Left lung (tissue), 10 donors: ENCODE data around the gene IGF2BP1. TPM values are rescaled to one million over a fixed set of nuclear protein-coding genes. Genes with fewer than 3 reads are reported as not detected.
"Not testable (repeated sequence)": the region's sequence is repeated elsewhere in the genome, so short reads cannot be mapped to it uniquely, and the experiment has no call there.

Experiments used
- ATAC-seq: fragments of 200-7000 bp; cut with Tn5 transposase; one replicate; pipeline ENCODE4 v1.9.1; 2020; ENCODE audit warnings: moderate library complexity
- DNase-seq, 4 donors: peaks; one replicate each; pipeline ENCODE4 v3.0.0-alpha.2; 2013 to 2020
- H3K27ac ChIP-seq, 2 donors: fragments of 200-600 bp; sonication (generic) in 1 of 2; one replicate each; pipeline versions ENCODE4 v1.5.0 to v1.8.0; 2020 to 2021
- H3K27me3 ChIP-seq, 2 donors: fragments of 200-600 bp; sonication (generic) in 1 of 2; one replicate each; pipeline versions ENCODE4 v1.5.0 to v1.8.0; 2020 to 2021
- H3K36me3 ChIP-seq, 2 donors: fragments of 200-600 bp; sonication (generic) in 1 of 2; one replicate each; pipeline versions ENCODE4 v1.5.0 to v1.8.0; 2020 to 2021
- H3K4me1 ChIP-seq, 2 donors: fragments of 200-600 bp; one replicate each; pipeline ENCODE4 v1.8.0; 2021
- H3K4me3 ChIP-seq, 2 donors: fragments of 200-600 bp; sonication (generic) in 1 of 2; one replicate each; pipeline versions ENCODE4 v1.5.0 to v1.8.0; 2020 to 2021; ENCODE audit warnings: mild to moderate bottlenecking in 1 of 2
- H3K9me3 ChIP-seq, 2 donors: fragments of 200-600 bp; sonication (generic) in 1 of 2; one replicate each; pipeline versions ENCODE4 v1.5.0 to v1.8.0; 2020 to 2021
- intact Hi-C, 2 donors: fragments of 100-400 bp; cut with DNase I; formaldehyde crosslinking; loops; one replicate each; pipeline versions ENCODE4 v1.11.2 to v1.14.2; 2022
- polyA plus RNA-seq, 6 donors: library from polyadenylated mRNA; unstranded; fragments of 120-200 nt; gene quantifications; one replicate each; pipeline ENCODE4 v1.2.1, GENCODE V29; 2013; ENCODE audit not compliant: insufficient read length in 6 of 6
- total RNA-seq, 2 donors: library from RNA; stranded (reverse); fragmentation: NEBNext Ultra II Directional; extraction: Animal tissue kit (Norgen Biotek cat#: 25700); gene quantifications; one replicate each; pipeline ENCODE4 v1.2.1, GENCODE V29; 2021
- TF ChIP-seq, protein P1 (sequence below), 2 donors: fragments of 200-600 bp; sonication (generic) in 1 of 2; IDR thresholded peaks; one replicate each; pipeline versions ENCODE4 v1.5.0 to v1.8.0; 2021; ENCODE audit warnings: antibody characterized with exemption in 2 of 2
- donor health status: DM: no; HTN: yes; CAD: no.
- donor health status: DM: no; HTN: no; CAD: no.

IGF2BP1 gene
- total and polyA plus RNA-seq, 8 donors = 0.23 to 32.1 (median 28.3) TPM

GRCh38 chr17:49036270-49036626 lies 39.1 kb downstream of the IGF2BP1 start:
- no peaks in the 10 kb centered on the region for H3K36me3 ChIP-seq
- H3K27ac ChIP-seq = no peak overlapping the region
- DNase-seq (no peak), ATAC-seq (no peak)
- intact Hi-C loops = loop anchor here in 1 of 2 donors (10.0 kb wide), 1 partner anchor 151 kb away; no protein-coding TSS in a partner anchor
- H3K27me3 ChIP-seq = peaks cover 0 to 46% of the 10 kb centered on the region in 2 donors
- no peaks in the 10 kb centered on the region for H3K9me3 ChIP-seq
- no peak overlapping the region for H3K4me3 ChIP-seq
- TF ChIP-seq, protein P1, sequence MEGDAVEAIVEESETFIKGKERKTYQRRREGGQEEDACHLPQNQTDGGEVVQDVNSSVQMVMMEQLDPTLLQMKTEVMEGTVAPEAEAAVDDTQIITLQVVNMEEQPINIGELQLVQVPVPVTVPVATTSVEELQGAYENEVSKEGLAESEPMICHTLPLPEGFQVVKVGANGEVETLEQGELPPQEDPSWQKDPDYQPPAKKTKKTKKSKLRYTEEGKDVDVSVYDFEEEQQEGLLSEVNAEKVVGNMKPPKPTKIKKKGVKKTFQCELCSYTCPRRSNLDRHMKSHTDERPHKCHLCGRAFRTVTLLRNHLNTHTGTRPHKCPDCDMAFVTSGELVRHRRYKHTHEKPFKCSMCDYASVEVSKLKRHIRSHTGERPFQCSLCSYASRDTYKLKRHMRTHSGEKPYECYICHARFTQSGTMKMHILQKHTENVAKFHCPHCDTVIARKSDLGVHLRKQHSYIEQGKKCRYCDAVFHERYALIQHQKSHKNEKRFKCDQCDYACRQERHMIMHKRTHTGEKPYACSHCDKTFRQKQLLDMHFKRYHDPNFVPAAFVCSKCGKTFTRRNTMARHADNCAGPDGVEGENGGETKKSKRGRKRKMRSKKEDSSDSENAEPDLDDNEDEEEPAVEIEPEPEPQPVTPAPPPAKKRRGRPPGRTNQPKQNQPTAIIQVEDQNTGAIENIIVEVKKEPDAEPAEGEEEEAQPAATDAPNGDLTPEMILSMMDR (IDR thresholded peaks at IDR 0.05) = no peak
- H3K4me1 ChIP-seq = no peaks in the 10 kb centered on the region

DNA sequence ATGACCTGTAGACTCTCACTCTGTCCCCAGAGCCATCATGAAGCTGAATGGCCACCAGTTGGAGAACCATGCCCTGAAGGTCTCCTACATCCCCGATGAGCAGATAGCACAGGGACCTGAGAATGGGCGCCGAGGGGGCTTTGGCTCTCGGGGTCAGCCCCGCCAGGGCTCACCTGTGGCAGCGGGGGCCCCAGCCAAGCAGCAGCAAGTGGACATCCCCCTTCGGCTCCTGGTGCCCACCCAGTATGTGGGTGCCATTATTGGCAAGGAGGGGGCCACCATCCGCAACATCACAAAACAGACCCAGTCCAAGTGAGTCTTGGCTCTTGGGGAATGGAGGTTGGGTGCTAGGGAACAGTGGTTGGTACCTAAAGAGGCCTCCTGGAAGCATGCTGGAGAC lies 41.0 kb downstream of the IGF2BP1 start:
- no peak overlapping the region for H3K4me3 ChIP-seq
- H3K27ac ChIP-seq = no peak overlapping the region
- H3K27me3 ChIP-seq = peaks cover 0 to 38% of the 10 kb centered on the region in 2 donors
- no peak for ATAC-seq
- H3K9me3 ChIP-seq = no peaks in the 10 kb centered on the region
- no peak for DNase-seq
- H3K4me1 ChIP-seq = no peaks in the 10 kb centered on the region
- no peaks in the 10 kb centered on the region for H3K36me3 ChIP-seq
- TF ChIP-seq, protein P1 (IDR thresholded peaks at IDR 0.05) = no peak
- intact Hi-C loops = loop anchor here in 1 of 2 donors (10.0 kb wide), 1 partner anchor 153 kb away; no protein-coding TSS in a partner anchor

DNA sequence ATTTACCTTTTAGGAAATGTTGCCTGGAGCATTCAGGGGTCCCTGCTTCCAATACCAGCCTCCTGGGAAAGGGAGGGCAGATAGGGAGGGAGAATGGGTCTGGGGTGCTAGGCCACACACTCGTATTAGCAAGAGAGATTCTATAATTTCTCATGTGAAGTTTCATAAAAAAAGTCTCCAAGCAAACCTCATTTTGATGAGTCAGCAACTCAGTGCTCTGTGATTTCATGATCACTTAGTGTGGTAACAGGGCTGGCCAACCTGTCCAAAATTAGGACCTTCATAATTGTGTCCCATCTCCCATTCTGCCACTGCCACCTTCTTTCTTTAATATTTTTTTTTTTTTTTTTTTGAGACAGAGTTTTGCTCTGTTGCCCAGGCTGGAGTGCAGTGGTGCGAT lies 41.4 kb downstream of the IGF2BP1 start:
- ATAC-seq (no peak), DNase-seq (no peak)
- H3K4me1 ChIP-seq = no peaks in the 10 kb centered on the region
- H3K27ac ChIP-seq = no peak overlapping the region
- H3K36me3 ChIP-seq = no peaks in the 10 kb centered on the region
- H3K4me3 ChIP-seq = no peak overlapping the region
- TF ChIP-seq, protein P1 (IDR thresholded peaks at IDR 0.05) = no peak
- intact Hi-C loops = loop anchor here in 1 of 2 donors (10.0 kb wide), 1 partner anchor 154 kb away; no protein-coding TSS in a partner anchor
- peaks cover 0 to 34% of the 10 kb centered on the region in 2 donors for H3K27me3 ChIP-seq
- H3K9me3 ChIP-seq = no peaks in the 10 kb centered on the region

DNA sequence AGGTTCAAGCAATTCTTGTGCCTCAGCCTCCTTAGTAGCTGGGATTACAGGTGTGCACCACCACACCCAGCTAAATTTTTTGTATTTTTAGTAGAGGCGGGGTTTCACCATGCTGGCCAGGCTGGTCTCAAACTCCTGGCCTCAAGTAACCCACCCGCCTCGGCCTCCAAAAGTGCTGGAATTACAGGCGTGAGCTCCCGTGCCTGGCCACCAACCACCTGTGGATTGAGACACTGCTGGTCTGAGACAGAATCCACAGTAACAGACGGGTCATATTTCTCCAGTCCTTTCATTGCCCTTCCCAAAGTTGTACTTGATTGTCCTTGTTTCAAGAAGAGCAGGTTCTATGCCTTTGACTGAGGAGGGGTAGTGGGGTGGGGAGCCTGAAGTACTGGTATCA lies 42.3 kb downstream of the IGF2BP1 start:
- not testable (repeated sequence) for H3K4me1 ChIP-seq, ATAC-seq, H3K4me3 ChIP-seq, H3K36me3 ChIP-seq, H3K9me3 ChIP-seq, H3K27ac ChIP-seq, DNase-seq
- peaks cover 0 to 24% of the 10 kb centered on the region in 2 donors for H3K27me3 ChIP-seq
- intact Hi-C loops = loop anchor here in 1 of 2 donors (10.0 kb wide), 1 partner anchor 155 kb away; no protein-coding TSS in a partner anchor

GRCh38 chr17:49041527-49041926 lies 44.3 kb downstream of the IGF2BP1 start:
- TF ChIP-seq, protein P1 (IDR thresholded peaks at IDR 0.05) = no peak
- ATAC-seq (no peak), DNase-seq (no peak)
- Histone ChIP-seq H3K27me3 (peaks cover 0 to 10% of the 10 kb centered on the region in 2 donors), H3K9me3 (no peaks in the 10 kb centered on the region), H3K36me3 (no peaks in the 10 kb centered on the region), H3K27ac (no peak overlapping the region), H3K4me1 (no peaks in the 10 kb centered on the region), H3K4me3 (no peak overlapping the region)
- intact Hi-C loops = no loop called here

GRCh38 chr17:49045376-49045775 lies 48.2 kb downstream of the IGF2BP1 start:
- intact Hi-C loops = no loop called here
- Histone ChIP-seq H3K36me3 (no peaks in the 10 kb centered on the region), H3K4me3 (no peak overlapping the region), H3K27me3 (peaks cover 0 to 5% of the 10 kb centered on the region in 2 donors), H3K4me1 (no peaks in the 10 kb centered on the region), H3K9me3 (no peaks in the 10 kb centered on the region), H3K27ac (no peak overlapping the region)
- ATAC-seq (no peak), DNase-seq (no peak)
- TF ChIP-seq, protein P1 (IDR thresholded peaks at IDR 0.05) = no peak
